ENCODE data around the gene HOXD3.

- TF ChIP-seq CTCF (IDR thresholded peaks at IDR 0.05; ENCODE audit: low read depth, low read length) (no peak), POLR2A (IDR thresholded peaks at IDR 0.05; ENCODE audit: extremely low read depth, insufficient read length) (no peak), MAX (IDR thresholded peaks at IDR 0.05; ENCODE audit: low read depth, low read length) (no peak), MYC (IDR thresholded peaks at IDR 0.05; ENCODE audit: low read depth, low read length) (no peak)
Observed at GRCh38 chr2:176158855-176159662, 2.0 kb downstream of the HOXD3 start.
